Esophagus muscularis mucosa (tissue), 4 donors: Measurements from ENCODE around the gene TNKS2. TPM values are rescaled to one million over a fixed set of nuclear protein-coding genes. Genes with fewer than 3 reads are reported as not detected.

Experiments used
- DNase-seq: peaks from one replicate; pipeline ENCODE4 v3.0.0-alpha.2; 2017; ENCODE audit errors: extremely low spot score
- H3K27ac ChIP-seq, 4 donors: fragments of 200-600 bp; sonication (generic); replicated peaks in 1 of 4; 1 replicate in 3 of 4; 2 replicates in 1 of 4; pipeline ENCODE4 v1.5.1; 2016 to 2019; ENCODE audit warnings: mild to moderate bottlenecking in 1 of 4
- H3K27me3 ChIP-seq, 4 donors: fragments of 200-600 bp; sonication (generic); one replicate each; pipeline versions ENCODE4 v1.5.1 to v1.6.0; 2016 to 2019
- H3K36me3 ChIP-seq, 4 donors: fragments of 200-600 bp; sonication (generic); one replicate each; pipeline ENCODE4 v1.5.1; 2016 to 2019
- H3K4me1 ChIP-seq, 4 donors: fragments of 200-600 bp; sonication (generic); one replicate each; pipeline ENCODE4 v1.5.1; 2016 to 2019
- H3K4me3 ChIP-seq, 4 donors: fragments of 200-600 bp; sonication (generic); 1 replicate in 2 of 4; 2 replicates in 2 of 4; pipeline ENCODE4 v1.5.1; 2016 to 2019; ENCODE audit warnings: mild to moderate bottlenecking in 4 of 4, moderate library complexity in 1 of 4
- H3K9me3 ChIP-seq, 4 donors: fragments of 200-600 bp; sonication (generic); 1 replicate in 3 of 4; 2 replicates in 1 of 4; pipeline ENCODE4 v1.5.1; 2016 to 2019
- CTCF ChIP-seq, 3 experiments: fragments of 200-600 bp in 2 of 3; fragments of 450-650 bp in 1 of 3; sonication (generic) in 2 of 3; IDR thresholded peaks; one replicate each; pipeline ENCODE4 v1.5.1; 2017 to 2019; ENCODE audit warnings: antibody characterized with exemption in 3 of 3, mild to moderate bottlenecking in 2 of 3, moderate library complexity in 1 of 3
- EP300 ChIP-seq: sonication (generic); formaldehyde crosslinking; IDR thresholded peaks from one replicate; pipeline ENCODE4 v1.6.1; 2017; ENCODE audit warnings: antibody characterized with exemption
- POLR2A ChIP-seq: fragments of 450-650 bp; IDR thresholded peaks from one replicate; pipeline ENCODE4 v1.6.1; 2017; ENCODE audit warnings: antibody characterized with exemption, moderate library complexity, mild to moderate bottlenecking, low read depth
- POLR2AphosphoS5 ChIP-seq, 2 donors: sonication (generic); formaldehyde crosslinking; IDR thresholded peaks; one replicate each; pipeline ENCODE4 v1.6.1; 2017; ENCODE audit warnings: antibody characterized with exemption in 2 of 2
- WGBS: methylation state at CpG from one replicate; pipeline ENCODE4 v1.1.5; 2018; 5-methylcytosine and 5-hydroxymethylcytosine counted together
- intact Hi-C: fragments of 100-400 bp; cut with DNase I; formaldehyde crosslinking; loops from one replicate; pipeline ENCODE4 v1.15.1; 2023
- total RNA-seq, 4 donors: library from RNA; depleted of rRNA; stranded (reverse); fragments of >200 nt; gene quantifications; one replicate each; pipeline versions ENCODE4 v1.1.0 to v1.2.1, GENCODE V29; 2016

TNKS2 gene
- total RNA-seq, 4 donors from 2014 or later, result 36.7 to 47.1 (median 43.2) TPM

- no peak for TF ChIP-seq CTCF (IDR thresholded peaks at IDR 0.05)
- TF ChIP-seq POLR2AphosphoS5 (IDR thresholded peaks at IDR 0.05), result no peak
- no peak for TF ChIP-seq EP300
- TF ChIP-seq POLR2A, result no peak
- H3K27me3 ChIP-seq, result no peaks in the 10 kb centered on the region
- DNase-seq, result no peak
- H3K9me3 ChIP-seq, result no peaks in the 10 kb centered on the region
- no peaks in the 10 kb centered on the region for H3K4me1 ChIP-seq
- 71% methylated on average over 8 of the region's 8 CpGs for WGBS
- H3K4me3 ChIP-seq, result no peak overlapping the region
- no peaks in the 10 kb centered on the region for H3K36me3 ChIP-seq
- intact Hi-C loops, result no loop called here
- no peak overlapping the region for H3K27ac ChIP-seq
These were observed 99.2 kb downstream of the TNKS2 start for GRCh38 chr10:91897421-91897820.

GRCh38 chr10:91901784-91902677, 103.8 kb downstream of the TNKS2 start:
- Histone ChIP-seq H3K4me3 (no peak overlapping the region), H3K27ac (no peak overlapping the region), H3K27me3 (no peaks in the 10 kb centered on the region), H3K36me3 (no peaks in the 10 kb centered on the region), H3K9me3 (no peaks in the 10 kb centered on the region), H3K4me1 (peaks cover 0 to 2% (median under 1%) of the 10 kb centered on the region in 4 donors)
- DNase-seq, result no peak
- 0% methylated on average over 2 of the region's 2 CpGs for WGBS
- intact Hi-C loops, result loop anchor here (10.0 kb wide), 1 partner anchor 417 kb away; no protein-coding TSS in a partner anchor
- TF ChIP-seq CTCF (IDR thresholded peaks at IDR 0.05), result no peak
- no peak for TF ChIP-seq POLR2AphosphoS5 (IDR thresholded peaks at IDR 0.05)
- no peak for TF ChIP-seq POLR2A
- TF ChIP-seq EP300, result no peak

- Histone ChIP-seq H3K27ac (no peak overlapping the region), H3K4me1 (peaks cover 0 to 26% (median 23%) of the 10 kb centered on the region in 4 donors), H3K9me3 (no peaks in the 10 kb centered on the region), H3K4me3 (no peak overlapping the region), H3K36me3 (no peaks in the 10 kb centered on the region), H3K27me3 (no peaks in the 10 kb centered on the region)
- WGBS, result 90% methylated on average over 5 of the region's 5 CpGs
- intact Hi-C loops, result loop anchor here (10.0 kb wide), 1 partner anchor 422 kb away; no protein-coding TSS in a partner anchor
- TF ChIP-seq POLR2AphosphoS5 (IDR thresholded peaks at IDR 0.05), result no peak
- TF ChIP-seq CTCF (IDR thresholded peaks at IDR 0.05), result no peak
- TF ChIP-seq EP300, result no peak
- TF ChIP-seq POLR2A, result no peak
- no peak for DNase-seq
These were observed 108.9 kb downstream of the TNKS2 start for GRCh38 chr10:91907033-91907594.

GRCh38 chr10:91907914-91908336, 109.7 kb downstream of the TNKS2 start:
- peak overlapping the region; percentile 66 to 86 (median 79) for H3K4me3 ChIP-seq
- intact Hi-C loops, result loop anchor here (10.0 kb wide), 1 partner anchor 423 kb away; no protein-coding TSS in a partner anchor
- no peaks in the 10 kb centered on the region for H3K9me3 ChIP-seq
- H3K27me3 ChIP-seq, result no peaks in the 10 kb centered on the region
- no peaks in the 10 kb centered on the region for H3K36me3 ChIP-seq
- H3K4me1 ChIP-seq, result peaks cover 0 to 26% (median 23%) of the 10 kb centered on the region in 4 donors
- 9% methylated on average over 9 of the region's 18 CpGs for WGBS
- TF ChIP-seq EP300 (no peak), CTCF (IDR thresholded peaks at IDR 0.05) (no peak), POLR2A (no peak), POLR2AphosphoS5 (IDR thresholded peaks at IDR 0.05) (no peak)
- peak overlapping the region; percentile 61 to 76 (median 66) for H3K27ac ChIP-seq
- no peak for DNase-seq
